HG03457 (cell line): ENCODE measurements around the gene TXNDC2.
"Not testable (repeated sequence)": the region's sequence is repeated elsewhere in the genome, so short reads cannot be mapped to it uniquely, and the experiment has no call there.

ENCODE experiments used
- ATAC-seq: cut with Tn5 transposase; IDR thresholded peaks from one replicate; pipeline ENCODE4 v1.9.1; 2021; ENCODE audit warnings: moderate number of reproducible peaks; ENCODE audit not compliant: unreplicated experiment

The TXNDC2 gene

DNA sequence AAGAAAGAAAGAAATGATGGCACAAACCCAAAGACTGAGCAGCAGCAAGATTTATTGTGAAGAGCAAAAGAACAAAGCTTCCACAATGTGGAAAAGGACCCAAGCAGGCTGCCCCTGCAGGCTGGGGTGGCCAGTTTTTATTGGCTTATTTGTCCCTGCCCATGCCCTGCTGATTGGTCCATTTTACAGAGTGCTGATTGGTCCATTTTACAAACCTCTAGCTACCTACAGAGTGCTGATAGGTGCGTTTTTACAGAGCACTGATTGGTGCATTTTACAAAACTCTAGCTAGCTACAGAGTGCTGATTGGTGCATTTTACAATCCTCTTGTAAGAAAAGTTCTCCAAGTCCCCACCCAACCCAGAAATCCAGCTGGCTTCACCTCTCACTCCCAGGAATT lies 26.5 kb downstream of the TXNDC2 start:
- not testable (repeated sequence) for ATAC-seq

DNA sequence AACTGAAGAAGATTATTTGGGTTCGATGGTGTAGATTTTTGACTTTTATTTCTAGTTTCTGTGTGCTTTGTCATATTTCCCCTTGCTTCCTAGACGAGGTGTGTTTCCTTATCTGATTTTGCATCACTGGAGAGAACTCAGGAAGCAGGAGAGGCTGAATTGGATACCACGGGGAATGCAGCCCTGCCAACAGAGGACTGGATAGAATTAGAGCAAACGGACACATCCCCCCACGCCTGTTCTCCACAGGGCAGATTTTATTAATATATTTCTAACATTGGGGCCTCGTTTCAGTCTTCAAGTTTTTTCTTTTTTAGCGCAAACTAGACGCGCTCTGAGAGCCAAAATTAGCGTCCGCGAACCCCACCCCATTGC lies 27.4 kb downstream of the TXNDC2 start:
- ATAC-seq: no peak

DNA sequence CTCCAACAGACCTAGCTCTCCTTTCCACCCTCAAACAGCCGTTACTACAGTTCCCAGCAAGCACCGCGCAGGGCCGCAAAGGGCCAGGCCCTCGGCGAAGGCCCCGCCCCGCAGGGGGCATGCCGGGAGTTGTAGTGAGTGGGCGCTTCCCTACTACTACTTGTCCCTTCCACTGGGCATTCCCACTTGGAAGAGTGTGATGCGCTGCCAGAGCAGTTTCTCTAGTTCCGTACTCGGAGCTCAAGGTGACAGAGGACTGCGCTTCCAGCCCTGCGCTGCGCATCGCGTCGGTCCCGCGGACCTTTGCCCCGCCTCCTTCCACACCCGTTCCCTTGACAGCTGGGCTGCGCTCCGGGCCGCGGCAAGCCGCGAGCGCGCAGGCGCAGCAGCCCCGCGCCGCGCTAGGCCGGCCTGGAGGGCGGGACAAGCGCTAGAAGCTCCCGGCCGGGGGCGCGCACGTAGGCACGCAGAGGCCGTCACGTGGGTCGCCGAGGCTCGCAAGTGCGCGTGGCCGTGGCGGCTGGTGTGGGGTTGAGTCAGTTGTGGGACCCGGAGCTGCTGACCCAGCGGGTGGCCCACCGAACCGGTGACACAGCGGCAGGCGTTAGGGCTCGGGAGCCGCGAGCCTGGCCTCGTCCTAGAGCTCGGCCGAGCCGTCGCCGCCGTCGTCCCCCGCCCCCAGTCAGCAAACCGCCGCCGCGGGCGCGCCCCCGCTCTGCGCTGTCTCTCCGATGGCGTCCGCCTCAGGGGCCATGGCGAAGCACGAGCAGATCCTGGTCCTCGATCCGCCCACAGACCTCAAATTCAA lies 28.0 kb downstream of the TXNDC2 start, which contains the start of gene VAPA:
Gene VAPA, plus strand, starts transcription at position 491 of the 808 bp plus-strand sequence. Its CDS starts 241 bp downstream, at position 732.
- ATAC-seq: peak; percentile 75

DNA sequence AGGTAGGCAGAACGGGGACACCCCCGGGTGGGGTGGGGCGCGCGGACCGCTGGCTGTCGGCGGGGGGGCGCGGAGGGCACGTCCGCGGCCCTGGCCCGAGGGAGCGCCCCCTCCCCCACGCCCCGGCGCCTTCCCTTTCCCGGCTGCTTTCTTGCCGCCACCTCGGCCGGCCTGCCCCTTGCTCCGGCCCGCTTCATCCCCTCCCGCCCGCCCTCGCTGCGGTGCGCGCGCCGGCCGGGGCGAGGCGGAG lies 28.5 kb downstream of the TXNDC2 start:
- peak; percentile 15 for ATAC-seq

DNA sequence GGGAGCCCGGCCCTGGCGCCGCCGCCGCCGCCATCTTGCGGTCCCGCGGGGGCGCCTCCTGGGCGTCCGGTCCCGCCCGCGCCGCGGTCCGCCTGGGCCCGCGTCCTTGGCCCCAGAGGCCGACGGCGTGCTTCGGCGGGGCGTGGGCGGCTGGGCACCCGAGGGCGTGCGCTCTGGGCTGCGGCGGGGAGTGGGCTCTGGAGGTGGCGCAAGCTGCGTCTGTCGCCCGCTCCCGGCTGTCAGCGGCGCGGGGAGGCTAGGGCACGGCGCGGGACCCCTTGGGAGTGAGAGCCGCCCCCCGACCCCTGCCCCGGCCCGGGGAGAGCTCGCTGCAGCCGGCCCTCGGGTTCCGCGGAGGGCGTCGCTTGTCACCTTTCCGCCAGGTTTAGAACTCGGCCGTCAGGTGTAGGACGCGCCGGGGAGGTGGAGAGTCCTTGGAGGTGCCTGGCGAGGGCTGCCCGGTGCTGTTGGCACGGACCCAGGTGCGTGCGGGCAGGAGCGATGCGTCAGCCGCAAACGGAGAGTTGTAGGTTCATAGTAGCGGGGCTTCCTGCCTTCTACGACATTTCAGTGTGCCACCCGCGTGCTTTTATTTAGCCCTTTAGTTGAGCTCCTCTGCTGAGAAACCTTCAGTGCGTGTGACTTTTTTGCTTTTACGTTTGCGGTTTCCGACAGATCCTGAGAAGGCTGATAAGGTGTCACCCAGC lies 29.0 kb downstream of the TXNDC2 start:
- ATAC-seq: peak; percentile 15

DNA sequence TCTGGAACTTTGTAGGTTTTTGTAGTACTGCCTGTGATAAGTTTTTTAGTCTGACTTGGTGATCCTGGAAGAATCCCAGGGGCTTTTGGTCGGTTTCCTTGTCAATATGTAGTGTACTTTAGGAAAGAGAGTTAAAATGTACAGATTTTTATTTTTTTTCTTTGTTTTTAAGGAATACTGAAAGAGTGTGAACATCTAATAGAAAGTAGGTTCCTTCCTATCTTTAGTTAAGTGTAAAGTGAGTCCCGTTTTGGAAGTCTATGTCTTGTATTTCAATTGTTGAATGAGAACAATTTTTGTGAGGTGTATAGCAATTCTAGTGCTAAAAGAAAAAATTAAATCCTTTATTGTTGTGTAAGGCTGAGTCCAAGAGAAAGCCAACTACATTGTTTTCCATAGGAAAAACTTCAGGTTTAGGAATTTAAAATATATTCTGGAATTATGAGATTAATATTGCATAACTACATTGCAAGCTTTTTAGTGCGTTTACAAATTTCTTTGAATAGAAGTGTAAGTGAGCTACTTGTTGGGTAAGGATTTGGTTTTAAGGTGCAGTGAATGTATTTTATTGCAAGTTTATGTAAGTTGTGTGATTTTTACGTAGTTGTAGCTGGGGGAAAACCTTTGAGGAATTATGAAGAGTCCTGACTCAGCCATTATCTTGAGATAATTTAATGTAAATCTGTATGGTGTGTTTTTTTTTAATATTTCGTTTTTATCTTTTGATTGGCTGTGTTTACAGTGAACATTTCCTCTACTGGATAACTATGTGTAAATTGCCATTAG lies 29.7 kb downstream of the TXNDC2 start:
- ATAC-seq: no peak

DNA sequence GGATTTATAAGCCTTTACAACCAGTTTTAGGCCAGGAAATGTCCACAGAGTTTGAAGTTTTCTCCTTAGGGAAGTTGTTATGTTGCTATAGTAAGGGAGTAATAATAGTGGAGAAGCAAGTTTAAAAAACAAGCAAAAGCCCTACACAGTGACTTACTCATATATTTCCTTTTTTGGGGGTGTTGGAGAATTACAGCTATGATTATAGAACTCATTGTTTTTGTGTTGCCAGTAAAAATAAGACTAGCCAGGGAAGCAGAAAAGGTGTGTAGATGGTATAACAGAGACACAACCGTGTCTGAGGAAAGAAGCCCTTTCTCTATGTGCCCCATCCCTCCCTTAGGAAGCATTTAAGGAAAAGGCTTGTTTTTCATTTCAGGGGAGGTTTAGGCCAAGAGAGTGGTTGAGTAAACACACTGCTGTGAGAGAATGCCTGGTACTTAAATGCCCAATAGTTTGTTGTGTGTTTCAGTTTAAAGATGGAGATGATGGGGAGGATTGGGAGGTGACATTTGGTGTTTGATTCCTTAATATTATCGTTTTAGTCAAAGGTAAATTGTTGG lies 30.4 kb downstream of the TXNDC2 start:
- ATAC-seq: no peak

DNA sequence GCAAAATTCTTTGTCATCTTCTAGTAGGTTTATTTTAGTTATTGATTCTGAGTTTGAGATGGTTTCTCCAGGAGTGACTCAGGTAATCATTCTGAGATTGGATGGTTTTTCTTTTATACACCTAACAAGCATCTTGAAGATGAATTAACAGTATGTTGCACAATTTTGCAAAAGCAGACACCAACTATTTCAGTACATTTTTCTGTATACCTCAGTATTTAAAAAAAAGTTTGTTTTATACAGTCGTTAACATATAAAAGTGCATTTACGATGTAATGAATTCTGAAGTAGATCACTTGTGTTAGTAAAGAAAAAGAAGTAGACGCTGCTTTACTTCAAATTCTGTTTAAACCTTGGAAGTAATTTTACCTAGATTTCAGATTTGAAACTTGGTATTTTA lies 31.0 kb downstream of the TXNDC2 start:
- ATAC-seq: no peak

DNA sequence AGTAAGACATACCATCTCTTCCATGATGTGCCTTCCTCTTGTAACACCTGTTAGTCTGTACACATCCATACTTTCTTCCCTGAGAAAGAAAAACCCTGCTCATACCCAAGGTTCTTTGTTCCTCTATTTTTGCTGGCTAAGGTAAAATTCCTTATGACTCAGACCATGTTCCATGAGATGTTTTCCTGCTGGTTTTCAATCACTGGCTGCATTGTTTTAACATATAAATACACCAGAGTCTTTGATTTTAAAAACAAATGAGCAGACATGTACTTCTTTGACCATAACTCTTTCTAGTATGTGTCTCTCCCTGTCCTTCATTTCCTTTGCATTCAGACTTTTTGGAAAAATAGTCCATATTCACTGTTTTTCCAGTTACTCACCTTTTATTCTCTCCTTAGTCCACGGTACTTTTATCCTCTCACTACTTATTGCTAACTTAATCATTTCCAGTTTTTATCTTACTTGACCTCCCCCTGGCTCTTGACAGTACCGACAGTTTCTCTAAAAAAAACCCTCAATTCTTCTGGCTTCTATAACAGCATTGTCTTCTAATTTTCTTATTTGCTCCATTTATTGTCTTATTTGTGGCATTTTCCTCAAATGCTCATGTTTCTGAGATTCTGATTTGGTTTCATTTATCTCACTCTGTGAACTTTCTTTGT lies 32.4 kb downstream of the TXNDC2 start:
- ATAC-seq: no peak

DNA sequence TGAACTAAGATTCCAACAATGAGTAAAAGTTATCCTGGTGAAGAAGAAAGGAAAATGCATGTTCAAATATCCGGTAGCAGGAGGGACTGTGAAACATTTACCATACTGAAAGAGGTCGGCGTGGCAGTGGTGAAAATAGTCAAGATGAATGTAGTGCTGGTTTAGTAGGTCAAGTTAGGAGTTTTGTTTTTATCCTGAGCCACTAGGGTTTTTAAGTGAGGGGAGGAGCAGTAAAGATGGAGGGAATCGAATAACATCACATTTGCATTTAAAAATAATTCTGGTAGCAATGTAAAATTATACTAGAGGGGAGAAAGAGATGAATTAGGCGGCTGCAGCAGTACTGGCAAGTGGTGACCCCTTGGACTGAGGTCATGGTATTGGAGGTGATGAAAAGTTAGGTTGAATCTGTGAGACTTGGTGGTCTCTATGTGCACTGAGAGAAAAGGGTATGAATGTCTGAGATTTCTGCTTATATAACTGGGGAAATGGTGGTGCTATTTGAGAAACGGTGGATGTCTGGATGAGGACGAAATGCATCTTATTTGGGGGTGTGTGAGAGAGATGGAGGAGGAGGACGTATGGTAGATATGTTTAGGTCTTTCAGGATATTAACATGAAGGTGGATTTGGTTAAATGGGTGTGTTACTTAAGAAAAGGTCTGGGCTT lies 33.9 kb downstream of the TXNDC2 start:
- ATAC-seq: no peak

DNA sequence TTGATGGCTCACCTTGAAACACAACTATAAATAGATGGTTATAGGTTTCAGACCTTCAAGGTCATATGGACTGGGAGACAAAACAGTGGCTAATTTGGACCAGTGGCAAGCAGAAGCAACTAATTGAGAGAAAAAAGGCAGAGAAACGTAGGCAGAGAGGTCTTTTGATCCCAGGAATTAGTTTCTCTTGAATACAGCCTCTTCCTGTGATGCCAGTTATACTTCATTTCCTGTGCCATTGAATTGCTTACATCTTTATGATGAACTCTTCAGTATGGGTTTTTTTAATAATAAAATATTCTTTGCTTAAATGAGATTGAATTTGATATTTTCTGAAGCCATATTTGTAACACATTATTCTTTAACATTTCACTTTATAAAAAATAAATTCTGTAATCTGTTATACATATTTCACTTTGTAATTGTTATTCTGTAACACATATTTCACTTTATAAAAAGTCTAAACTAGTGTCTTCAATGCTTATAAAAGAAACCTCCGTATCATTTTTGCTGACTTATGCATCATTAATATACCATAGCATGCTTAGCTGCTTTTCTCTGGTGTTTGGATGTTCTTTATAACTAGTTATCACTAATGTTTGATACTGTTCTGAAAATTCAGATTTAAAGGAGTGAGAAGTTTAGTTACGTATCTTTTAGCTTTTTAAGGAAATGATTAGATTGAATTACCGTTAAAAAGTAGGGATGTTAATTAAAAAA lies 37.0 kb downstream of the TXNDC2 start:
- no peak for ATAC-seq

DNA sequence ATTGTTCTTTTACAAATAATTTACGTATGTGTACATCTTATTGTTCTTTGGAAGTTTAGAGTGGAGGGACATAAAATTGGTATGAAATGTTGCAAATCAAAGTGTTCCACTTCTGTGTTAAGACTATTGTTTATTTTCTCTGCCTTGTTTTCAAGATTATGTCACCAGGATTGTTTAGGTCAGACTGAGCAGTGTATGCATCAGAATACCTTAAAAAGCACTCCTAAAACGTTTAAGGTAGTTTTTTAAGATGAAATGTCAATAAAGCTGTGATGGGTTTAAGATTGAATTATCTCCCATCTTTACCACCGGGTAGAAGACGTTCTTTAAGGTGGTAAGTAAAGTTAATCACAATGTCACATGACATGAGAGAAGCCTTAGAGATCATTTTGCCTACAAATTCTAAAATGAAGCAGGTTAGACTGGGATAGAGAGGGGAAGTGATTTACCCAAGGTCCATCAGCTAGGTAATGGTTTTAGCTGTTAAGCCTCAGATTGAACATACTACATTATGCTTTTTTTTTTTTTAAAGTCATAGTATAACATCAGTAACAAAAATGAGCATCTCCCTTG lies 38.7 kb downstream of the TXNDC2 start:
- no peak for ATAC-seq

DNA sequence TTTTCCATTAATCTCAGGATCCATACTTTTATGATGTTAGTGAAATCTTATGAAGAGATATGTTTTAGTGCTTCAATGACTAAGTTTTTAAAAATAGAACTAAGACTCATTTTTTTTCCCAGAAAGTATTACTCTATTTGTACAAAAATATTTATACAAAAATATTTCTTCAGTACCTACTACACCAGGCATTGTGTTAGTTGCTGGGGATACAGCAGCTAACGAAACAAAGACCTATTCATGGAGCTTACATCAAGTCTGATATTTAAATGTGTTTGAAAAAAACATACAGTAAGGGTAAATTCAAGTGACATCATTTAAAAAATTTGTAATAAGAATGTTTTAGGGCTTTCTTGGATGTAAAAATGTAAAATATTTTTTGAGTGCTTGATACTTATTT lies 39.6 kb downstream of the TXNDC2 start:
- ATAC-seq: no peak

DNA sequence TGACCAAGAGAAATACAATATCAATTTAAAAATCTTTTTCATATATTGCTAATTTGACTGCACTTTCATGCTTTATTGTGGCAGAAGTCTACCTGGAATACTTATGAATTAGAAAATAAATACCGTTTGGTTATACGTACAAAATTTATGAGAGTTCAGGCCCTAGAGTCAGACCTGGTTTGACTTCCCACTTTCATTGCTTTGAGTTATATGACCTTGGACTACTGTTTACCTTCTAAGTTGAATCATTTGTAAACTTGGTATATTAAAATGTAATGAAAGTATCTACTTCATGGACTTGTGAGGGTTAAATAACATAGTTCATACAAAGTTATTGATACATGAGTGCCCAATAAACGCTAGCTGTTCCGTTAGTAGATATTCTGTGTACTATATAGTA lies 40.0 kb downstream of the TXNDC2 start:
- no peak for ATAC-seq

DNA sequence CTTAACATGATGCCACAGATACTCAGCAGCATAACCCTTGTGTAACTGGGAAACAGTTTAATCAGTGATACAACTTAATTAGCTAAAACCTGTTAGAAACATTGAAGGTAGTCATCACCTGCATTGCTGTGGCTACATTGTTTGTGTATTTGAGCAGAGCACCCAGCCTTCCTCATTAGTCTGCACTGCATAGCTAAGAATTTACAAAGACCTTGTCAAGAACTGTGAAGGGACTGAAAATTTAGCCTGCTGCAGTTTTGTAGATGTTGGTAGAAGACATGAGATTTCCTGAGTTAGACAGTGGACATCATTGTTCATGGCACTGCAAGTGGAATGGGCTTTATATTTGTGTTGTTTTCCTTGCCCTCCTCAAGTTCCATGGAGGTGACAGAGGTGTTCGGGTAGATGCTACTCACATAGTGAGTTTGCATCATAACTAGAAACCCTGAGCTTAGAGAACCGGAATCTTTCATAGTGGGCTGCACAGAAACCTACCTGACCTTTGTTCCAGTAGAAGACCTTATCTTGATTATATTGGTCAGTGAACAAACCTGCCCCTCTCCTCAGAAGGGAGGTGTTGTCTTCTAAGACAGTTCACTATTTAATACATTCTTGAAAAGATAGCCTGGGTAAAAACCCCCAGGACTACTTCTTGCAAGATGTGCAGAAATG lies 40.6 kb downstream of the TXNDC2 start:
- ATAC-seq: no peak

DNA sequence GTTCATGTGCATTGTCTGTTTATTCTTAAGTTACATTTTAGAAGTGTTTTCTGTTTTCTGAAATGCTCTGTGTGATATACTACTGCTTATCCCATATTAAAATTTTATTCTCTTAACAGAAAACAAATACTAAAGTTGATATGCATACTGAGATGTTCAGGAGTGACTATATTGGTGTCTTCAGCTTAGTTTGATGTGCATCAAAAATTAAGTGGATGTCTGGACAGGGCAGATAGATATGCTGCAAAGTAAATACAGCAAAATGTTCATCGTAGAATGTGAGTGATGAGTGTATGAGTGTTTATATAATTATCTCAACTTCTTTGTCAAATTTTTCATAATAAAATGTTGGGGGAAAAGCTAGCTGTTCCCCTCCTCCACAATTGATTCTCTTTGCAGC lies 41.2 kb downstream of the TXNDC2 start:
- ATAC-seq: no peak

DNA sequence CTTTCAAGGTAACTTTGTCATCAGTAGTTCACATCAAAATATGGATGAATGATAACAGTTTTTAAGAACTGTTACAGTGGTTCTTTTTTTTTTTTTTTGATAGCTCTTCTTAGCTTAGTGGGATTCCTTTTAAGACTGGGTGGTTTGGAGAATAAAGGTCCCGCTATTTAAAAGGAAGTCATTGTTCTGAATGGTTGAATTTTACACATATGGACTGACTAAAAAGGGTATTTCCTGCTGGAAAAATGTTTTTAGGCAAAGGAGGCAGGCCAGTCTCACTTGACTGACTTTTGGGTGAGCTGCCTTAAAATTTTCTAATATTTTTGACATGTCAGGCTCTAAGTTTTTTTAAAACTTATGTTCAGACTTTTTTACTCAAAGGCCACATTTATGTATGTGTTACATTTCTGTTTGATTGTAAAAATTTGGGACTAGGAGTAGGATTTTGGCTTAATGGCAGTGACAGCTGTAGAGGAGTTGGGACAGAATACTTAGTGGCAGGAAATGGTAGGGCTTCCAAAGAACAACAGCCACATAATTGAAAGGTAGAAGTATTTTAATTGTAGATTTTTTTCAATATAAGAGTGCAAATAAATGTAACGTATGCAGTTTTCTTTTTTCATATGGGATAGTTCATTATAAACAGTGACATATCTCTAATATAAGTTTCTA lies 41.8 kb downstream of the TXNDC2 start:
- ATAC-seq: no peak

DNA sequence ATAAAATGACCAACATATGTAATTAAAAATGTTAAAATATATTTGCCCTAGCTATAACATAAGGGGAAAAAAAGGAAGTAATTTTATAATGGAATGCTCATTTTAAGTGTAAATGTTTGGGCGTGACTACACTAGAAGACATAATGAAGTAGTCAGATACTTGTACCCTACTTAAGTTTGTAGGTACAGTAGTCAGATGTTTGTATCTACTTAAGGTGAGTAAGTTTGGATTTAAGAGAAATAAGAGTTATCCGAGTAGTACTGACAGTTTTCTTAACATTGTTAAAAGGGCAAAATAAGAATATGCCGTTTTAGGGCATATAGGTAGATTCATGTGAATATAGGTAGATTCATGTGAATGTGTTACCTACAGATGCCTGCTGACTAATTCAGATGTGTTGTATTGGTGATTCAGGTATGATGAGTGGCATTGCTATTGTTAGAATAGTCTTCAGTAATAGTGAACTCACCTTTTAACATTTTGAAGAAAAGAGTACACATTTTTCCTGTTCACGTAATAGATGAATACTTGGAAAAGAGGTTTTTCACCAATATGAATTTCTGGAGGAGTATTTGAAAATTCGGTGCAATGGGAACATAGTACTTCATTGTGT lies 43.0 kb downstream of the TXNDC2 start:
- no peak for ATAC-seq
